G401 (cell line): ENCODE results near the gene GALK1. TPM values are rescaled to one million over a fixed set of nuclear protein-coding genes. Genes with fewer than 3 reads are reported as not detected.
A peak's percentile ranks its signal among the peaks of the same experiment; 100 is the strongest.
"Not testable (repeated sequence)": the region's sequence is repeated elsewhere in the genome, so short reads cannot be mapped to it uniquely, and the experiment has no call there.

Experiments used
- DNase-seq: peaks from one replicate; pipeline ENCODE4 v3.0.0-alpha.2; 2015; ENCODE audit warnings: low spot score
- in situ Hi-C: cut with HindIII; loops from 2 replicates; pipeline ENCODE4 v1.10.0; 2016; ENCODE audit warnings: low sequenced_read_pairs, mixed read lengths
- total RNA-seq: library from RNA; depleted of rRNA; stranded (reverse); fragments of >200 nt; shearing (Covaris generic); gene quantifications from 2 replicates; pipeline ENCODE4 v1.2.3, GENCODE V29; 2014

Gene GALK1
- total RNA-seq, 1 experiment from 2014 or later = 68.3 TPM

GRCh38 chr17:75771334-75772281, 6.6 kb upstream of the GALK1 start:
- in situ Hi-C loops = no loop called here
- peak; percentile 85 for DNase-seq

- no peak for DNase-seq
- in situ Hi-C loops = no loop called here
These were observed 4.5 kb upstream of the GALK1 start for GRCh38 chr17:75769536-75769935.

GRCh38 chr17:75767881-75768280, 2.9 kb upstream of the GALK1 start:
- DNase-seq = no peak
- in situ Hi-C loops = no loop called here

GRCh38 chr17:75765981-75766380, 989 bp upstream of the GALK1 start:
- in situ Hi-C loops = no loop called here
- no peak for DNase-seq

GRCh38 chr17:75764417-75764710, 628 bp downstream of the GALK1 start:
- DNase-seq = no peak

GRCh38 chr17:75763613-75764416, 1.2 kb downstream of the GALK1 start:
- no peak for DNase-seq

More at GRCh38 chr17:75764417-75764710, 628 bp downstream of the GALK1 start:
- in situ Hi-C loops = no loop called here

GRCh38 chr17:75763269-75763607, 1.8 kb downstream of the GALK1 start:
- in situ Hi-C loops = no loop called here

More at GRCh38 chr17:75763613-75764416, 1.2 kb downstream of the GALK1 start:
- in situ Hi-C loops = no loop called here

GRCh38 chr17:75762513-75763268, 2.3 kb downstream of the GALK1 start:
- in situ Hi-C loops = no loop called here
- DNase-seq = no peak

More at GRCh38 chr17:75763269-75763607, 1.8 kb downstream of the GALK1 start:
- no peak for DNase-seq

- DNase-seq, in situ Hi-C loops: not testable (repeated sequence)
These were observed 4.9 kb downstream of the GALK1 start for GRCh38 chr17:75759978-75760640.

GRCh38 chr17:75759457-75759856, 5.5 kb downstream of the GALK1 start:
- in situ Hi-C loops = no loop called here
- DNase-seq = no peak

- in situ Hi-C loops = no loop called here
- no peak for DNase-seq
These were observed 6.7 kb downstream of the GALK1 start for GRCh38 chr17:75758131-75758905.

- DNase-seq = no peak
- in situ Hi-C loops = no loop called here
These were observed 7.8 kb downstream of the GALK1 start for GRCh38 chr17:75757086-75757681.

- no peak for DNase-seq
- in situ Hi-C loops = no loop called here
These were observed 8.4 kb downstream of the GALK1 start for GRCh38 chr17:75756451-75757085.

- in situ Hi-C loops = no loop called here
- no peak for DNase-seq
These were observed 9.0 kb downstream of the GALK1 start for GRCh38 chr17:75755990-75756389.

GRCh38 chr17:75755205-75755901, 9.6 kb downstream of the GALK1 start:
- in situ Hi-C loops = no loop called here
- DNase-seq = no peak

- in situ Hi-C loops = no loop called here
- no peak for DNase-seq
These were observed 10.4 kb downstream of the GALK1 start for GRCh38 chr17:75754378-75755204.
